Measurements from ENCODE around the gene ACAD9.

GRCh38 chr3:128875556-128876120 is 3.8 kb upstream of the ACAD9 start:
- TF ChIP-seq CTCF (IDR thresholded peaks at IDR 0.05) (peak in 4 of 6 experiments; percentile 20 to 28 (median 24)), POLR2A (IDR thresholded peaks at IDR 0.05) (no peak)
